Trophoblast cell (in vitro differentiated cells and primary cell): ENCODE measurements around the gene KCNG1.

Experiments
- DNase-seq, 2 donors: peaks; one replicate each; pipeline ENCODE4 v3.0.0-alpha.2; 2016
- H2AFZ ChIP-seq: 2 replicates; pipeline ENCODE4 v1.6.1; 2013; ENCODE audit warnings: low read length, moderate library complexity, mild to moderate bottlenecking; ENCODE audit not compliant: insufficient read depth, poor library complexity
- H2AK5ac ChIP-seq: 2 replicates; pipeline ENCODE4 v1.6.1; 2013; ENCODE audit warnings: mild to moderate bottlenecking, low read length
- H2BK120ac ChIP-seq: 2 replicates; pipeline ENCODE4 v1.6.1; 2013; ENCODE audit warnings: low read length, mild to moderate bottlenecking, moderate library complexity; ENCODE audit not compliant: insufficient read depth, poor library complexity
- H2BK12ac ChIP-seq: 2 replicates; pipeline ENCODE4 v1.6.1; 2013; ENCODE audit warnings: mild to moderate bottlenecking, low read length, moderate library complexity
- H2BK5ac ChIP-seq: 2 replicates; pipeline ENCODE4 v1.6.1; 2013; ENCODE audit warnings: low read length, low read depth, moderate library complexity, mild to moderate bottlenecking; ENCODE audit not compliant: poor library complexity
- H3K14ac ChIP-seq: 2 replicates; pipeline ENCODE4 v1.6.1; 2013; ENCODE audit warnings: mild to moderate bottlenecking, low read length
- H3K18ac ChIP-seq: 2 replicates; pipeline ENCODE4 v1.6.1; 2013; ENCODE audit warnings: mild to moderate bottlenecking, low read length
- H3K23ac ChIP-seq: 2 replicates; pipeline ENCODE4 v1.6.1; 2013; ENCODE audit warnings: low read length
- H3K27ac ChIP-seq: 2 replicates; pipeline ENCODE4 v1.5.1; 2013; ENCODE audit warnings: low read depth, mild to moderate bottlenecking, inconsistent platforms, low read length, moderate library complexity
- H3K27me3 ChIP-seq: 2 replicates; pipeline ENCODE4 v1.6.1; 2013; ENCODE audit warnings: inconsistent platforms, mild to moderate bottlenecking, low read length, moderate library complexity; ENCODE audit not compliant: insufficient read depth
- H3K36me3 ChIP-seq, 2 experiments: 1 replicate in 1 of 2; 2 replicates in 1 of 2; pipeline ENCODE4 v1.6.1; 2013; ENCODE audit warnings: low read length in 2 of 2, mild to moderate bottlenecking in 2 of 2, moderate library complexity in 1 of 2; ENCODE audit not compliant: insufficient read depth in 2 of 2, control insufficient read depth in 1 of 2
- H3K4ac ChIP-seq: 2 replicates; pipeline ENCODE4 v1.6.1; 2013; ENCODE audit warnings: low read depth, mild to moderate bottlenecking, low read length, moderate library complexity
- H3K4me1 ChIP-seq, 2 experiments: 1 replicate in 1 of 2; 2 replicates in 1 of 2; pipeline ENCODE4 v1.6.1; 2013; ENCODE audit warnings: low read length in 2 of 2, mild to moderate bottlenecking in 2 of 2, moderate library complexity in 1 of 2; ENCODE audit not compliant: insufficient read depth in 2 of 2, control insufficient read depth in 1 of 2
- H3K4me2 ChIP-seq: 2 replicates; pipeline ENCODE4 v1.6.1; 2013; ENCODE audit warnings: inconsistent platforms, mild to moderate bottlenecking, low read length, moderate library complexity
- H3K4me3 ChIP-seq: 2 replicates; pipeline ENCODE4 v1.5.1; 2013; ENCODE audit warnings: mild to moderate bottlenecking, low read depth, low read length, inconsistent platforms
- H3K79me1 ChIP-seq: one replicate; pipeline ENCODE4 v1.6.1; 2013; ENCODE audit warnings: low read length
- H3K79me2 ChIP-seq: 2 replicates; pipeline ENCODE4 v1.6.1; 2013; ENCODE audit warnings: low read length, mild to moderate bottlenecking; ENCODE audit not compliant: control insufficient read depth, insufficient read depth, poor library complexity
- H3K9ac ChIP-seq: 2 replicates; pipeline ENCODE4 v1.6.1; 2013; ENCODE audit warnings: mild to moderate bottlenecking, low read length
- H3K9me3 ChIP-seq: 2 replicates; pipeline ENCODE4 v1.6.1; 2013; ENCODE audit warnings: low read depth, mild to moderate bottlenecking, control low read depth, inconsistent platforms, low read length; ENCODE audit not compliant: insufficient read depth
- H4K12ac ChIP-seq: 2 replicates; pipeline ENCODE4 v1.6.1; 2013; ENCODE audit warnings: low read depth, mild to moderate bottlenecking, low read length, moderate library complexity
- H4K8ac ChIP-seq: 2 replicates; pipeline ENCODE4 v1.6.1; 2013; ENCODE audit warnings: low read depth, mild to moderate bottlenecking, low read length, moderate library complexity
- H4K91ac ChIP-seq: one replicate; pipeline ENCODE4 v1.6.1; 2013; ENCODE audit warnings: low read depth, mild to moderate bottlenecking, low read length, moderate library complexity
- WGBS: extraction: QIAGEN DNeasy Blood & Tissue Kit; methylation state at CpG from one replicate; pipeline ENCODE4 v1.1.7; 2013; ENCODE audit warnings: missing lambda C conversion rate; ENCODE audit not compliant: insufficient read length, insufficient coverage; ENCODE audit errors: extremely low coverage; 5-methylcytosine and 5-hydroxymethylcytosine counted together

Gene KCNG1

DNA sequence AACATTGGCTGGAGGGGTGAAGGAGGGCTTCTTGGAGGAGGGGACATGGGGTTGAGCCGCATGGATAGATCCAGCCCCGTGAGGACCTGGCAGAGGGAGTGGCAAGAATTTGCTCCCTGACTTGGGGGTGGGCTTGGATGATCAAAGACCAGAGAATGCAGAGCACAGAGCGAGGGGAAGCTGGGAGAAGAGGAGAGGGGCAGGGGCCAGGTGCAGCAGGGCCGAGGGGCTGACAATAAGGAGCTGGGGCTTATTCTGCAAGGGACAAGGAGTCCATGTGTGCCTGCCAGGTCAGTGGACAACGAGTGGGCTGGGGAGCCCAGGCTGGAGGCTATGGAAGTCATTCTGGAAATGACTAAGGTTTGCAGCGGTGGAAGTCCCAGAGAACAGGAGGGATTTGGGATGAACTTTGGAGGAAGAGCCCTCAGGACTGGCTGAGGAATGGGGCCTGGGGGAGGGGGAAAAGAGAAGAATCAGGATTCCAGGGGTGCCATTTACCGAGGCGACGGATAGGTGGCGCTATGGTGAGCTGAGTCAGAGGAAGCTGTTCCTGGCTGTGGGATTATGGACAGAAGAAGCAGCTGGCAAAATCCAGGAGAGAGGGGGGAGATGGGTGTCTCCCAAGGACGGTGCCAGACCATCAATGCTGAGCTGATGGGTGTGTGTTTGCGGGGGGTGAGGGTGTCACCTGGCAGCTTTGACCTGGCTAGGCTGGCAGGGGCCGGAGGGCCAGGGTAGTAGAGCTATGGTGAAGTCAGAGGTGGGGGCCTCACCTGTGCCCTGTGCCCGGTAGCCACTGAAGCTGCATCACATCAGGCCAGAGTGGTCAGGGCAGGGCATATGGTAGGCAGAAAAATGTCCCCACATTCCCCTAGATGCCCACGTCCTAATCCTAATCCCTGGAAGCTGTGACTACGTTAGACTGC is 7.8 kb downstream of the KCNG1 start:
- Histone ChIP-seq H3K18ac (no peak overlapping the region), H2BK120ac (no peak overlapping the region), H3K4me1 (peaks cover 0 to 4% of the 10 kb centered on the region in 2 experiments), H3K79me2 (no peaks in the 10 kb centered on the region), H2BK12ac (no peak overlapping the region), H3K23ac (no peak overlapping the region), H3K4ac (no peak overlapping the region), H4K91ac (no peak overlapping the region), H3K14ac (no peak overlapping the region), H4K12ac (no peak overlapping the region), H3K27me3 (no peaks in the 10 kb centered on the region), H3K9ac (no peak overlapping the region), H3K79me1 (no peaks in the 10 kb centered on the region), H2AFZ (no peak overlapping the region), H3K27ac (no peak overlapping the region), H3K9me3 (no peaks in the 10 kb centered on the region), H3K36me3 (no peaks in the 10 kb centered on the region), H2AK5ac (no peak overlapping the region), H3K4me2 (no peak overlapping the region), H2BK5ac (no peak overlapping the region), H3K4me3 (no peak overlapping the region), H4K8ac (no peak overlapping the region)
- peak; percentile 29 to 61 for DNase-seq
- no CpG with 5 or more reads among the region's 16 CpGs for WGBS

DNA sequence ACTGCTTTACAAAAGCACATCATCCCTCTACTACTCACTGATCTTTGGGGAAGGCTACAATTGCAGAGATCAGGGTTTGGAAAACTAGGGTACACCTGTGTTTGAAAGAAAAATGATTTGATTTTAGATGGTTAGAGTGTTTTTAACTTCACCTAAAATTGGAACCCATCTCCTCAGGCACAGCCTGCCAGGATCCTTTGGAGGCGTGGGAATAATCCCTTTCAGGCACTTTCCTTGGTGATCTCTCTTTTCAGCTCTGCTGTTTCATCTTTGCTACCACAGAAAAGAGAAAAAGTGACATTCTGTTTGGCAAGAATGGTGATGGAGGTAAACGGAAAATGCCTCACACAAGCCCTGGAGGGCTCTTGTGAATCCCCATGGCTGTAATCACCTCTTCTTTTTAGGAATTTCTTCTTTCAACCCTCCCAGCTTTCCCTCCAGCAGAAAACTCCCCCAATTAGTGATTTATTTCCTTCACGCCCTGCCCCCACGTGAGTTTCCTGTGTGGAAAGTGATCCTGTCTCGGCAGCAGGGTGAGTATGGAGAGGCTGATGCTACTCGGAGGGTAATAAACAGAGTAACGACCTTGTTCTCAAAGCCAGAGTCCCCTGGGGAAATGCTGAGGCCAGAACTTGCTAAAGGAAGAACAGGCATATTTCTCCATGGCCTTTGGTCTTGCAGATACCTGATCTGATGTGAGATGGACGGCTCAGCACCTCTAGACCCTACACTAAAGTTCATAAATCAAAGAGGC is 9.2 kb downstream of the KCNG1 start:
- Histone ChIP-seq H3K9me3 (no peaks in the 10 kb centered on the region), H3K9ac (no peak overlapping the region), H3K79me1 (no peaks in the 10 kb centered on the region), H4K8ac (no peak overlapping the region), H3K18ac (no peak overlapping the region), H3K27ac (no peak overlapping the region), H2BK5ac (no peak overlapping the region), H4K91ac (no peak overlapping the region), H3K27me3 (no peaks in the 10 kb centered on the region), H3K14ac (no peak overlapping the region), H3K4me3 (no peak overlapping the region), H3K79me2 (no peaks in the 10 kb centered on the region), H2BK120ac (no peak overlapping the region), H3K4me2 (no peak overlapping the region), H3K36me3 (peaks cover 2% of the 10 kb centered on the region in 2 experiments), H3K4ac (no peak overlapping the region), H2AFZ (no peak overlapping the region), H2BK12ac (no peak overlapping the region), H3K4me1 (peaks cover 0 to 4% of the 10 kb centered on the region in 2 experiments), H2AK5ac (no peak overlapping the region), H4K12ac (no peak overlapping the region), H3K23ac (no peak overlapping the region)
- no peak for DNase-seq
- WGBS = no CpG with 5 or more reads among the region's 8 CpGs

DNA sequence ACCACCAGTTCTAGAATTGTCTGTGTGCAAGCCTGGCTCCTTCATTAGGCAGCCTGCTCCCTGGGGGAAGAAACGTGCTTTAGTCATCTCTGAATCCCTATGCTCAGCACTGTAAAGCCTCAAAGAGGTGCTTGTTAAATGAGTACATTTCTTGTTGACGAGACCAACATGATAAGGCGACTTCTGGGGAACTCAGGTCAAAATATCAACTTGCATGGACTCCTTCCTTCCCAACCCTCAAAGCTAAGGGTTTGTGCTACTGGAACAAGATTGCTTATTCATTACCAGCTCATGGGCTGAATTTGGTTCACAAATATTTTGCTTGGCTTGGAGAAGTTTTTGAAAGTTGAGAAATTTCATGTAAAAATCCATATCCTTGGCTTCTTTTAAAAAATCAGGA is 10.6 kb downstream of the KCNG1 start:
- H3K23ac ChIP-seq = no peak overlapping the region
- no peak overlapping the region for H4K91ac ChIP-seq
- no CpG with 5 or more reads among the region's 3 CpGs for WGBS
- no peaks in the 10 kb centered on the region for H3K79me1 ChIP-seq
- H4K12ac ChIP-seq = no peak overlapping the region
- H3K27ac ChIP-seq = no peak overlapping the region
- H2BK12ac ChIP-seq = no peak overlapping the region
- no peaks in the 10 kb centered on the region for H3K27me3 ChIP-seq
- no peak overlapping the region for H3K4me2 ChIP-seq
- H3K18ac ChIP-seq = no peak overlapping the region
- no peak overlapping the region for H2BK120ac ChIP-seq
- H2AK5ac ChIP-seq = no peak overlapping the region
- H4K8ac ChIP-seq = no peak overlapping the region
- H3K4me1 ChIP-seq = peaks cover 0 to 4% of the 10 kb centered on the region in 2 experiments
- no peak overlapping the region for H3K4me3 ChIP-seq
- no peak overlapping the region for H3K4ac ChIP-seq
- H2BK5ac ChIP-seq = no peak overlapping the region
- no peaks in the 10 kb centered on the region for H3K79me2 ChIP-seq
- H3K14ac ChIP-seq = no peak overlapping the region
- H3K9ac ChIP-seq = no peak overlapping the region
- H3K9me3 ChIP-seq = no peaks in the 10 kb centered on the region
- no peak for DNase-seq
- H3K36me3 ChIP-seq = peaks cover 2% of the 10 kb centered on the region in 2 experiments
- H2AFZ ChIP-seq = no peak overlapping the region

DNA sequence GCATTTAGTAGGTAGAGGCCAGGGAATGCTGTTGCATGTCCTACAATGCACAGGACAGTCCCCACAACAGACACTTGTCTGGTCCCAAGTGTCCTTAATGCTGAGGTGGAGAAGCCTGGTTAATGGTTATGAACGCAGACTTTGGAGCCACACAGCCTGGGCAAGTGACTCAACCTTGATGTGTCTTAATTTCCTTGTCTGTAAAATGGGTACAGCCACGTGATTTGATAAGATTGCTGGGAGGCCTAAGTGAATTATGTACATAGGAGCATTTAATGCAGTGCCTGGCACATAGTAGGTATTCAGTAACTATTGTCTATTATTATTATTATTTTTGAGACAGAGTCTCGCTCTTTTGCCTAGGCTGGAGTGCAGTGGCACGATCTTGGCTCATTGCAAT is 11.4 kb downstream of the KCNG1 start:
- no peaks in the 10 kb centered on the region for H3K27me3 ChIP-seq
- H3K4me3 ChIP-seq = no peak overlapping the region
- no peaks in the 10 kb centered on the region for H3K9me3 ChIP-seq
- no peak overlapping the region for H2BK12ac ChIP-seq
- H4K91ac ChIP-seq = no peak overlapping the region
- H3K79me1 ChIP-seq = no peaks in the 10 kb centered on the region
- H3K36me3 ChIP-seq = peaks cover 2% of the 10 kb centered on the region in 2 experiments
- no peak overlapping the region for H3K4ac ChIP-seq
- no peak overlapping the region for H3K23ac ChIP-seq
- DNase-seq = no peak
- H3K18ac ChIP-seq = no peak overlapping the region
- no CpG with 5 or more reads among the region's 4 CpGs for WGBS
- no peak overlapping the region for H3K9ac ChIP-seq
- H2AK5ac ChIP-seq = no peak overlapping the region
- H3K27ac ChIP-seq = no peak overlapping the region
- H3K14ac ChIP-seq = no peak overlapping the region
- H3K79me2 ChIP-seq = no peaks in the 10 kb centered on the region
- peaks cover 0 to 4% of the 10 kb centered on the region in 2 experiments for H3K4me1 ChIP-seq
- H2BK5ac ChIP-seq = no peak overlapping the region
- no peak overlapping the region for H3K4me2 ChIP-seq
- no peak overlapping the region for H2BK120ac ChIP-seq
- no peak overlapping the region for H4K12ac ChIP-seq
- no peak overlapping the region for H4K8ac ChIP-seq
- no peak overlapping the region for H2AFZ ChIP-seq
